Ovary (tissue), 3 donors: ENCODE measurements around the gene GDAP2.

Source experiments
- CTCF ChIP-seq, 3 donors: fragments of 450-650 bp in 2 of 3; fragments of 200-600 bp in 1 of 3; IDR thresholded peaks; one replicate each; pipeline versions ENCODE4 v1.5.1 to v1.8.0; 2016 to 2022; ENCODE audit warnings: antibody characterized with exemption in 3 of 3, mild to moderate bottlenecking in 1 of 3
- EP300 ChIP-seq: sonication (generic); formaldehyde crosslinking; IDR thresholded peaks from one replicate; pipeline ENCODE4 v1.6.1; 2017; ENCODE audit warnings: antibody characterized with exemption
- POLR2A ChIP-seq: fragments of 450-650 bp; IDR thresholded peaks from one replicate; pipeline ENCODE4 v1.6.1; 2017; ENCODE audit warnings: antibody characterized with exemption, mild to moderate bottlenecking, moderate library complexity
- donor health status: DM: no; HTN: no; CAD: no.

GRCh38 chr1:117890452-117890851 is 39.0 kb downstream of the GDAP2 start:
- no peak for TF ChIP-seq CTCF (IDR thresholded peaks at IDR 0.05)
- TF ChIP-seq POLR2A, result no peak
- no peak for TF ChIP-seq EP300
